IPS-11a (cell line): ENCODE measurements around the gene TGFA.
A peak's percentile ranks its signal among the peaks of the same experiment; 100 is the strongest.

Source experiments
- H3K4me3 ChIP-seq: one replicate; pipeline ENCODE4 v1.5.1; 2013; ENCODE audit warnings: low read depth, low read length, control low read depth

Gene TGFA

DNA sequence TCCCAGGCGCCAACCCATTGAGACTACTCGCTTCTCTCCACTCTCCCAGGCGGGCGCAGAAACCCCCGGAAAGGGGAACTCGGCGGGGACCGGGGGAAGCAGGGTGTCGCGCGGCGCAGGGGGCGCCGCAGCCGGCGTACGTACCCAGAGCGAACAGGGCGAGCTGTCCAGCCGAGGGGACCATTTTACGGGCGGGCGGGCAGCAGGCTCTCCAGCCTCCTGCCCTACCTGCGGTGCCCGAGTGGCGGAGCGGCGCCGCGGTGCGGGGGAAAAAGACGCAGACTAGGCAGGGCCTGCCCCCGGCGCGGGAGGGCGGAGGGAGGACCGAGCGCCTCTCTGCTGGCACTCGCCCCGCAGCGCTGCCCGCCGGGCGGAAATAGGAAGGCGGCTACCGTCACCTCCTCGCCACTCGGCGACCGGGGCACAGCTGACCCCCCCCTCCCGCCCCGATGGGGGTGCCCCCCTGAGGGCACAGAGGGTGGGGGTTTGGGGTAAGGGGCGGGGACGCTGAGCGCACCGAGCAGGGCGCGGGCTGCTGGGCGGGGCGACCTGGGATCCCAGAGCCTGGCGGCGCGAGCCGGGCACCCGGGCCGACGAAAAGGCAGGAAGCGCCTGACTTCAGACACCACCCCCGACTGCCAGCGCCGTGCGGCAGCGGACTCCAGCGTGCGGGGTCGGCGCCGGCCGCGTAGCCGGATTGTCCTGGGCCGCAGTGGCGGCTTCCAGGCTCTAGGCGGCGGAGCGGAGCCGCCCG, at the start of gene TGFA:
Gene TGFA, minus strand, starts transcription at position 243 of the 754 bp plus-strand sequence. Its CDS starts 59 bp downstream, at position 184.
- H3K4me3 ChIP-seq: peak within 1 kb of the TSS; percentile 65

DNA sequence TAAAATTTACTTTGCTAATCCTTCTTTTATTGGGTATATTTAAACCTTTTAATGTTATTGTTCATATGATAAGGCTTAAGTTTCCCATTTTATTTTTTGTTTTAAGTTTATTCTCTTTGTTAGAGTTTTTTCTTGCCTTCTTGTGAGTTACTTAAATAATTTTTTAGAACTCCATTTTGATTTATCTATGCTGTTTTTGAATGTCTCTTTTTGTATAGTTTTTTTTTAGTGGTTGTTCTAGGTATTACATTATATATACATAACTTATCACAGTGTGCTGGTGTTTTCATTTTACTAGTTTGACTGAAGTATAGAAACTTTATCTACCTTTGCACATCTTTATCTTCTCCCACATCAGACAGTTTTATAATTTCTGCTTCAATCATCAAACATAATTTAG, 49.4 kb upstream of the TGFA start:
- H3K4me3 ChIP-seq: no peak overlapping the region

DNA sequence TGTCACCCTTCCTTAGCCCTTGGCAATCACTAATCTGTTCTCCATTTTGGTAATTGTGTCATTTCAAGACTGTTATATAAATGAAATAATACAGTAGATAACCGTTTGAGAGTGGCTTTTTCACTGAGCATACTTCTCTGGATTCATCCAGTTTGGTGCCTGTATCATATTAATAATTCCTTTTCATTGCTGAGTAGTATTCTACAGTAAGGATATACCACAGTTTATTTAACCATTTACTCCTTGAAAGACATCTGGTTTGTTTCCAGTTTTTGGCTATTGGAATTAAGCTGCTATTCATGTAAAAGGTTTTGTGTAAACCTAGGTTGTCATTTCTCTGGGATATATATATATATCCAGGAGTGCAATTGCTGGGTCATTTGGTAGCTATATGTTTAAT, 44.6 kb upstream of the TGFA start:
- H3K4me3 ChIP-seq: no peak overlapping the region

DNA sequence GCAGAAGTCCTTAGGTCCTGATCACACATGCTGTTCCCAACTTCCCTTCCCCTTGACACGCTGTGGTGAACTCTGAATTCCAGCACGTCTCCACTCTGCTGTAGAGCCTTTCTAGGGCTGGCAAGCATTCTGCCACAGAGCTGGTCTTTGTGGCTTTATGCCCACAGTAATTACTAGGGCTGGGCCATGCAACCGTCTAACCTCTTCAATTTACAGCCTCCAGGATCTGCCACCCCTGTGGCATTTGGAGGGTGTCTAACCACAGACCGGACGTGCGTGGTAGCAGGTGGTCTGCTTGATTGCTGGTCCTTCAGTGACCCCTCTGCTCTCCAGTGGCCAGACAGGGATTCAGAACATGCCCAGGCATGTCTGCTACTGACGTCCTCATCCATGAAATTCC, 43.1 kb upstream of the TGFA start:
- H3K4me3 ChIP-seq: no peak overlapping the region

DNA sequence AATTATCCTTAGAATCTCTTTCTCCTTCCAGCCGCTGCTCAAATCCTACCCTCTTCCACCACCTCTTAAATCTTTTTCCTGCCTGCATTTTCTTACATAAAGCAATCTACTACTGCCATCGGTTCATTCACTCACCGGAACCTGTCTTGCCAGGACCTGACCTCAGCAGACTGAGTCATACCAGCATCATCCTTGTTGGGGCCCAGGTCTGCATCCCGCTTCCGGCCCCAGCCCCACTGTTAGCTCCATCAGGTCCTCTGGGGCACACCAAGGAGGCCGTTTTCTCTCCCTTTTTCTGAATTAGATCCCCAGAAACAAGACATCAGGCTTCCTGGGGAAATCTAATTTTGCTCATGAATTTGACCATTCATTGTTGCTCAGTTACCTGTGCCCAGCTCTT, 42.7 kb upstream of the TGFA start:
- no peak overlapping the region for H3K4me3 ChIP-seq

DNA sequence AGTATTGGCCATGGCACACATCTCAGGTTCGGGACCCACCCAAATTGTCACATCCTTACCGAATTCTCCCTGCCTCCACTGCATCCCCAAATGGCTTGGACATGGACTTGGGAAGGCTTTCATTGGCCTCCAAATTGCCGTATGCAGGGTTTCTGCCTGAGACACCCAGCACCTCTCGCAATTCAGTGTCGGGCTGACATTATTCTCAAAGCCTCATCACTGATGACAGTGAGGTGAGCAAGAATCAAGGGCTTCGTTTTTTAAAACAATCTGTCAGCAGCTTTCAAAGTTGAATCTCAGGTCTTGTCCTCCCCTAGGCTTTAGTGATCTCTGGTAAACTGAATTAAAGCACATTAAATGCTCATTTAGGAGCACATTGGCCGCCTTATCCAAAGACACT, 29.5 kb upstream of the TGFA start:
- H3K4me3 ChIP-seq: no peak overlapping the region

DNA sequence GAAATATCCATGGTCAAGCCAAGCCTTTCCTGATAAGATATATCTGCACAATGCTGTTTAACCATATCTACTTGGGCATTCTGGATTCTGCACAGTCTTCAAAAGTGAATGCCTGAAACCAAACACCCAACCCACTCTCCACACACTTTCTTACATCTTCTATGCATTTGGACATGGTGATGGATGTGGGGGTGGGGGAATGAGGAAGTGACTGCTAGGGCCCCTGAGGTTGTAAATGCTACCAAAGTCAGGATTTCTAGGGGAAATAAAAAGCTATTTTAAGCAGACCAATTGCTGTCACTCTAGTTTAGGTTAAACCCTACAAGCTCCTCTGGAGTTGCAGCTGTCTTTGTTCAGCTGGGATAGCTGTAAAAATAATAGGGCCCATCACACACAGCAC, 26.7 kb upstream of the TGFA start:
- H3K4me3 ChIP-seq: no peak overlapping the region

DNA sequence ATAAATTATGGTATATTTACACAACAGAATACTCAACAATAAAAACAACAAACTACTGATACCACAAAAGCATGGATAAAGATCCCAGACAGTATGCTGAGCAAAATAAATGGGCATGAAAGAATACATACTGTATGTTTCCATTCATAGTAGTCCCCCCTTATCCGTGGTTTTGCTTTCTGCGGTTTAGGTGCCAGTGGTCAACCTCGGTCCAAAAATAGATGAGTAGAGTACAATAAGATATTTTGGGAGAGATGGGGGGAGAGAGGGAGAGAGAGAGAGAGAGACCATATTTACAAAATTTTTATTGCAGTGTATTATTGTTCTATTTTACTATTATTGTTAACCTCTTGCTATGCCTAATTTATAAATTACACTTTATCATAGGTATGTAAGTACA, 21.0 kb upstream of the TGFA start:
- H3K4me3 ChIP-seq: no peak overlapping the region

DNA sequence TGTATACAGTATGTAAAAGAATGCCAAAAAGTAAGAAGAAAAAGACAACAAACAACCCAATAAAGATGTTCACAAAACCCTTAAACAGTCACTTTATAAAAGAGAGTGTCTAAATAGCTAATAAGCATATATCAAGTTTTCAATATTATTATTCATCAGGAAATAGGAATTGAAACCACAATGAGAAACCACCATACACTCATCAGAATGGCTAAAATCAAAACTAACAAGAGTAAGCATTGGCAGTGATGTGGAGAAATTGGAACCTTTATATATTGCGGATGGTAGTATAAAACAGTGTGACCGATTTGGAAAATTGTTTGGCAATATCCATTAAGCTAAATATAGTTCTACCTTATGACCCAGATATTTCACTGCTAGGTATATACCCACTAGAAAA, 20.5 kb upstream of the TGFA start:
- H3K4me3 ChIP-seq: no peak overlapping the region

DNA sequence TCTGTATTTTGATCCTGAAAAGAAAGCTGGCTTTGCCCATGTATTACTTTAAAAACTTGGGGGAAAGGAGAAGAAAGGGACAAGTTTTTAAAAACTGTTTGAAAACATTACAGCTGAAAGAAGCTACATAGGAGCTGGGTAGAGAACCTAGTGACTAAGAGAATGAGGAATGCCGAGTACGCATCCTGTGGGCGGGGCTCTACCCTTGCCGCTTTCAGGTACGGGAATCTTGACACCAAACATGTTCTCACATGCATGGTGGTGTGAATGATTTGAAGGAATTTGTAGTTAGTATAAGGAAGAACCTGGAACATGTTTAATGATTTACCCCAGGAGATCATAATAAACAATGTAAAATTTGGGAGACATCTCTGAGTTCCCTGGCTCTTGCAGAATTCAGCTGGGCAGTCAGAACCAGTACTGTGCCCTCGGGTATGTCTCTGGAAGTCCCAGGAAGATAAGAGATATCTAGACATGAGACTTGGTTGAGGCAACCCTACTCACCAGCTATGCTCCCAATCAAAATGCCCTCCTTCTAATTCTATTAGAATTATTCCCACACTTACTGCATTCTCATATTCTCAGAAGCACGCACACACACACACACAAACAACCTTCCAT, 16.5 kb upstream of the TGFA start:
- H3K4me3 ChIP-seq: no peak overlapping the region

DNA sequence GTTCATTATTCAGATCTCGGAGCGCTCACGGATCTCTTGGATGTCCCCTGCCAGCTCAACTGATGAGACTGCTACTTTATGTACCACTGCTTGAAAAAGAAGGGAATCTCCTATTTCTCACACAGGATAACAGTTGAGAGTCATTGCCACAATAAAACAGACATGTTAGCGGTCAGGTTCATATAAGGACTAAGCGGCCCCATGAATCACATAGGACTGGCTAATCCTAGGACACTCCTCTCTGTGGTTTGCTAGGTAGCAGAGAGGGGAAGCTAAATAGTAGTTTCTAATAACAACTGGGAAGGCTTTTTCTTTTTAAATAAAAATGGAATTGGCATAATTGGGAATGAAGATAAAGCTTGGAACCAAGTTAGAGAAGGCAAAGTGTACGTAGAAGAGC, 15.9 kb upstream of the TGFA start:
- no peak overlapping the region for H3K4me3 ChIP-seq

DNA sequence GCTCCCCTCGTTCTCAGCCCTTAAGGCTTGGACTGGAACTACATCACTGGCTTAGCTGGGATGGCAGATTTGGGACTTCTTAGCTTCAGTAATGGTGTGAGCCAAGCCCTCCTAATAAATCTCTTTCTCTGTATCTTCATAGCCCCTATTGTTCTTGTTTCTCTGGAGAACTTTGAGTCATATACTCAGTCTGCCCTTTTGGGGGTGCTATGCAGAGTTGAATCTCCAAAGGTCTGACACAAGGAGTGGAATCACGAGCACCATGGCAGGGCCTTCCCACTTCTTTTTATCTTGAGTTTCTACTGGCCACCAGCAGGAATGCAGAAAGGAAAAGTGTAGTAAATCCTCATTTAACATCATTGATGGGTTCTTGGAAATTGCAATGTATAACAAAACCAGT, 13.3 kb upstream of the TGFA start:
- no peak overlapping the region for H3K4me3 ChIP-seq

DNA sequence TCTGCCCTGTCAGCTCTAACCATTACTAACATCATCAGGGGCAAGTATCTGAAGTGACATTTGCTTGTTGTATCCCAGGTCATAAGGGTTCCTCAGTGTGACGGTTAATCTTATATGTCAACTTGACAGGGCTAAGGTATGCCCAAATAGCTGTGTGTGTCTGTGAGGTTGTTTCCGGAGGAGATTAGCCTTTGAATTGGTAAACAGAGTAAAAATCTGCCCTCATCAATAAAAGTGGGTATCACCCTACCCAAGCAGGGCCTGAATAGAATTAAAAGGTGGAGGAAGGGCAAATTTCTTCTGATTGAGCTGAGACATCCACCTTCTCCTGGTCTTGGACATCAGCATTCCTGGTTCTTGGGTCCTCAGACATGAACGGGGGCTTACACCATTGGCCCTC, 12.8 kb upstream of the TGFA start:
- no peak overlapping the region for H3K4me3 ChIP-seq

DNA sequence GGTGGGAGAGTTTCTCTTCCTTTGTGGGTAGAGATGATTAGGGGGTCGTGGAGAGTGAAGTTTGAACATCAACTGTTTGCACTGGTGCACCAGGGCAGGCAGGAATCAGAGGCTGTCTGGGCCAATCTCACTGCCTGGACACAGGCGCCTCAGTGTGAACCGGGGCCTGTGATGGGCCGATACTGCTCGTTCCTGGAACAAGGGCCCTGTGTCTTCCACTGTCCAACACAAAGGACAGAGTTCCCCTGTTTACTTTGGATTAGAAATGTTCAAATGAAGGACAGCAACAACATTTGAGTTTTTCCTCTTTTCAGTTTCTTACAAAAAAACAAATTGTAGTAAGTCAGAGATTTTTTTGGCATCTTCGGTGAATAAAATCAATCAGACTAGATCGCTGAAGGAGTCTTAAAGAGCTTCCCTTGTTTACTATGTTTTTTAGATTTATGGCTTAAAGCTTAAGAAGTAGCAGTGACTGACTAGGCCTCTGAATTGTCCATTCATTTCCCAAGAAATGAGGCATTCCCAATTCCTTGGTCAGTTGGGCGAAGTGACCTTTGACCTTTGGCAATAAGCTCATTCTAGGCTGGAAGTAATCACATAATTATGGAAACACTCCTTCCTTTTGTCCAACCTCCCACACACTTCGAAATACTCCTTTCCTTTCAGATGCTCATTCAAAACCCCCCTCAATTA, 11.6 kb upstream of the TGFA start:
- H3K4me3 ChIP-seq: no peak overlapping the region

DNA sequence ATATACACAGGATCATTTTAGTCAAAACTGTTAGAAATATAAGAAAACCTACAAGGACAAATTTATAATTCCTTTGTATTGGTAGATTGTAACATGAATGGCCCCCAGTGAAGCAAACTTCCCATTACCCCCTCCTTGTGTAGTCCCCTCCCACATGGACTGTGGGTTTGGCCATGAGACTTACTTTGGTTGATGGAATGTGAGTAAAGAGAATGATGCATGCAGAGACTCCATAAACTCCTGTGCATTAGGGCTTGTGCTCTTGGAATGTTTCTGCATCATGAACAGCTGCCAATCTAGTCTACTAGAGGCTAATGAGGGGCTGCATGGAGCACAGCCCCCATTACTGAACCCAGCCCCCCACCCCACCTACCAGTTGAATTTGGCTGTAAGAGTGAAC, 8.3 kb upstream of the TGFA start:
- no peak overlapping the region for H3K4me3 ChIP-seq

DNA sequence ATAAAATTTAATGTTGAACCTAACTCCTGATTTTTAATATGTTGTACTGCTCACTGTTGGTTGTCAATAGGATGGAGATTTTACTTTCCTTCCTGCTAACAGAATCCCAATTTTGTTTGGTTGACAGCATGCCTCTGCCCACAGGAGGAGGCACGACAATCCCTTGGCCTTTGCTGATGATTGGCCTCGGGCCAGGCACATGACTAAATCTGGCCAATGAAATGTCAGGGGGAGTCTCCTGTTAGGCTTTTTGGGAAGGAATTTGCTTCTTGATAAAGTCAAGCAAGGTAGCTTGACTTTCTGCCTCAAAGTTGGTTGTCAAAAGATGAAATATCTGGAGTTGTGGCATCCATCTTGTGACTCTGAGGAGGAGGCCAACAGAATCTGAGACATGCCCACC, 6.8 kb upstream of the TGFA start:
- H3K4me3 ChIP-seq: no peak overlapping the region

DNA sequence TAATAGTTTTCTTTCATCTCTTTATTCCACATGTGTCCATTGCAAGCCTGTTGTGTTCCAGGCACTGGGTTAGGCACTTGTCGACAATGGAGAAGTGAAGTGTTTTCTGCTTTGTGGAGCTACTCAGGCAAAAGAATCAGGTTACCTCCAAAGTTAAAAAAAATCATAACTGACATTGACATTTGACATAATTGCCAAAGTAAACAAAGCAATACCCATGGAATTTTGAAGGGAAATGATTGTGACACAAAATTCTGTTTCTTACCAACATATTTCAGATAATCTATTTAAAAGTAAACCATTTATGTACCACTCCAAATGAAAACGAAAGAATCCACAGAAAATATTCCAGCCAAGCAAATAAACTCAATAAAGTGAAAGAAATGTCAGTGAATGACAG, 6.4 kb upstream of the TGFA start:
- H3K4me3 ChIP-seq: no peak overlapping the region

DNA sequence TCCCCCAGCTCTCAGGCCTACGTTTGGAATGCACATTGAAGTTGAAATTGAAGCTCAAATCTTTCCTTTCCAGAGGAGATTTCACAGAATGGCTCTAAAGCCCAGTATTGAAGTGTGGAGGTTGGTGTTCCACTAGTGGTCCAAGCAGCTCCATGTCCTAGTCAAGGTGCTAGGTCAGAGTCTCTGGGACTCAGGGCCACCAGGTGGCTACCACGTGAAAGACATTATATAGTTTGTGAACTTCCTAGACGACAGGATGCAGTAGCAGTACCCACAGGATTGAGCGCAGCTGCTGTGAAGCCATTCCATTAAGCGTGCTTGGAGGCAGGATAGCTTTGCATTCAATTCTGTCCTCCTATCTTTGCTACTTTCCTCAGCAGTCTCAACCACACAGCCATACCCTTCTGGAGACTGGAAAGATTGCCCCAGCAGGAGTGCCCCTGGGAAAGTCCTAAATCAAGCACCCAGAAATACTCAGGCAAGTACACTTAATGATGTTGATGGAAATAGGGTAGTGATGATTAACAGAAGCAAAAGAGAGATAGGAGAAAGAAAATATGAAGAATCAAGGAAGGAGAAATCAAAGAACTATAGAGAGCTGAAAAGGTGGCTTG, 4.7 kb upstream of the TGFA start:
- H3K4me3 ChIP-seq: no peak overlapping the region

DNA sequence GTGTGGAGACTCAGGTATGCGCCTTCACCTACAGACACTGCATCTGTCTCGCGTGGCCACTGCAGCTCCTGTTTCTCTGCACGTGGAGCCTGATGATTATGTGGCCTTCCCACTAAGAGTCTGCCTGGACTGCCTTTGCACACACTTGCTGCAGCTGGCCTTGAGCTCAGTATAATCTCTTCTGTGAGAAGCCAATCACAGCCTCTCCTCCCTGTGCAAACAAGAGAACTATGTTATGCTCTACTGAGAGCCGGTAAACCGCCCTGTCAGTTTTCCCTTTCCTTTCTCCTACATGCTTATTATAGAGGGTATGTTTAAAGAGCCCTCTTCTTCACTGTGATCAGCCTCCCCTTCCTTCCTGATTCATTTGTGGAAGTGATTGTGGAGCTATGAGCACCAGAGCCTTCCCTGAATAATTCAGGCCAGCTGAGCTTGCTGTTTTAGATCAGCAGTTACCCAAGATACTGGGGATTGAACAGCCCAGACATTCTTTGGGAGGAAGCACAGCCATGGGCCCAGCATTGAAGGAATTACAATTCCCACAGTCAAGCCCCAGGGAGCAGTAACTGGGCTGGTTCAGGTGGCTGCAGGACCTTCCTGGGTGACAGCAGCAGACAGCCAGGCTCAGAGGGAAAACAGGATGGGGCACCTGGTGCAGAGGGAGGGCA, 3.7 kb upstream of the TGFA start:
- H3K4me3 ChIP-seq: no peak overlapping the region

DNA sequence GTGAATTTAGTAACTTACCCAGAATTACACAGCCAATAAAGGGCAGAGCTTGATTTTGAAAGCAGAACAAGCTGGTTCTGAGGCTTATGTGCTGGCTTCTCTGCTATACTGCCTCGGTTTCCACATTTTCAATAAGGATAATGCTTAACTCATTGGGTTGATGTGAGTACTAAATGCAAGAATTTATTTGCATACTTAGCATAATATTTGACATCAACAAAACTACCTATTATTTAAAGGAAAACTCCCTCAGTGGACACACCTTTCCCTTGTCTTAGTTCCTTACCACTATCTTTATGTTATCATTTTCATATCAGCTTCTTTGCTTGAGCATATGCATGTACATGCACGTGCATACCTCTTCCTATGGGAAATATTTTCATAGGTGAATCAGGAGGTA, 3.0 kb upstream of the TGFA start:
- no peak overlapping the region for H3K4me3 ChIP-seq

DNA sequence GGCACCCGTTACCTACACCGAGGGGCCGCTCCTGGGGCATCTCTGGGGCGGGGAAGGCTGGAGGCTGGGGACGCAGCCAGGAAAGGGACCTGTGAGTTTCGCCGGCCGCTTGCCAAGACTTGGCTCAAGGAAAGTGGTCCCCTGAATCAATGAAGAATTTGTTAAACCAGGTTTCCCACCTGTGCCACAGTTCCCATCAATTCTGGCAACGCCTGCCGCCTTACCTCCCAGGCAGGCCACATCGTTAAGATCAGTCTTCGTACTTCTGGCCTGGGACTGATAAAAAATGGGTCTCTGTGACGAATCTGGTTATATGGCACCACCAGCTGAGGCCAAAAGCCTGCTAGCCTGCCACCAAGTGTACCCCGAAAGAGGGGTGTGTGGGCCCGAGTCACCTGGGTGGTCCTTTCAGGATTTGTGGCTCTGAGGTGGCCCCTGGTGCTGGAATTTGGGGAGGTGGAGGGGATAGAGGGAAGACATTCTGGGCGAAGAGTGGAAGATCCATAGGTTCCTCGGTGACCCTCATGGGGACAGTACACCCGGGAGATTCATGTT, 789 bp upstream of the TGFA start:
- peak overlapping the region; percentile 33 for H3K4me3 ChIP-seq
